GM18526 (cell line): ENCODE data around the gene ANGPTL5.

Source experiments
- POLR2A ChIP-seq: IDR thresholded peaks from 3 replicates; pipeline ENCODE4 v1.6.1; 2011; ENCODE audit not compliant: insufficient read length; ENCODE audit errors: extremely low read depth

Gene ANGPTL5

DNA sequence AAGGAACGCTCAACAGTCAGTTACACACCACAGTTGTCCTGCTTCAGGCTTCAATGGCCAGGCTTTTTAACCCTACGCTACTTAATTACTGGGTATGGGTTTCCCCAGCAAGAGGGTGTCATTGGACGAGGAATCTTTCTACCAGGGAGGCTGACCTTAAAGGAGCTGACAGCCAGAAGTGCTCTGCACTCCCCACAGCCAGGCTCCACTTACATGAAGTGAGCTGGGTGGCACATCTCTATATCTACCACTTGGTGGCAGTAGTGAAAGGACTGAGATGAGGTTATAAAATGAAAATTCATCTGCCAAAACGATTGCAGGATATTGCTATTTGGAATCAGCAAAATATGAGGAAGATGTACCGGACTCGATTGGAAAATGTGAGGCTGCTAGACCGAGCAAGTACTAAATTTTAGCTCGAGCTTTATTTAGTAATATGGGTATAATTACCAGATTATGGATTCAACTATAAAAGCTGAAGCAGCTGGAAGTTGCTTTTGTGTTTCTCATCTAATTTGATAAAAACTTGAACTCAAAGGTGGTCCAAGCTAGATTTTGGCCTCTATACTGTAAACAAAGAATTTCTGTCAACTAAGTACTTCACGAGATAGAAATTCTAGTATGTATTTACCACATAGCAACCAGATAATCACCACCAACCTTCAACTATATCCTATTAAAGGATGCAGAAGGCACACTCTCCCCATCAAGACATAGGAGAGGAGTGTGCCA is 55.5 kb downstream of the ANGPTL5 start:
- no peak for TF ChIP-seq POLR2A

DNA sequence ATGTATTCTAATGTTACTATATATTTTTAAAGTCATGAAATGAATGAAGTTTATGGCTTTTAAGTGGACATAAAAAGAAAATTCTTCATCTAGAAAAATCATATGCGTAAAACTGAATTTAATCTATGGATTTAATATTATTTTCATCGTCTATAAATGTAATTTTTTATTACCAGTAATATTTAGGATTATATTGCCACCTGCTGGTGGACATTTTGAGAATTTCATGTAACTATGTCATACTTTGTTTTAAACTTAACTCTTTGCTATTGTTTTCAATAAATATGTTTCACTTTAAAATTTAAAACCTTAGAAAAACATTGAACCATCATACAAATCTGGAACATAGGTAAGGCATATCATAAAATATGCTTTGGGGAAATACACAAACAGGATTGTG is 68.1 kb downstream of the ANGPTL5 start:
- TF ChIP-seq POLR2A, result no peak

DNA sequence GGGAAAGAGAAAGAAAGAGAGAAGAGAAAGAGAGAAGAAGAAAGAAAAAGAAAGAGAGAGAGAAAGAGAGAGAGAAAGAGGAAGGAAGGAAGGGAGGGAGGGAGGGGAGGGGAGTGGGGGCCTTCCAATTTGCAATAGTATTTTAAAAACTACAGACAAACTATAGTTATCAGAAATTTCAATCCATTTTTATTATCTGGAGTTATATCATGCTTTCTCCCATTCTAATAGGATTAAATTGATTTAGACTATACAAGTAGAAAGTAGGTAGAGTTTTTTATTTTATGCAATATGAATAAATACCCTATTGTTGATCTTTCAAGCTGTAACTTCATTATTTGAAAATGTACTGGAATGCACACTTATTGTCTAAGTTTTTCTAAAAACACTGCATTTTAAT is 71.7 kb downstream of the ANGPTL5 start:
- TF ChIP-seq POLR2A, result no peak

DNA sequence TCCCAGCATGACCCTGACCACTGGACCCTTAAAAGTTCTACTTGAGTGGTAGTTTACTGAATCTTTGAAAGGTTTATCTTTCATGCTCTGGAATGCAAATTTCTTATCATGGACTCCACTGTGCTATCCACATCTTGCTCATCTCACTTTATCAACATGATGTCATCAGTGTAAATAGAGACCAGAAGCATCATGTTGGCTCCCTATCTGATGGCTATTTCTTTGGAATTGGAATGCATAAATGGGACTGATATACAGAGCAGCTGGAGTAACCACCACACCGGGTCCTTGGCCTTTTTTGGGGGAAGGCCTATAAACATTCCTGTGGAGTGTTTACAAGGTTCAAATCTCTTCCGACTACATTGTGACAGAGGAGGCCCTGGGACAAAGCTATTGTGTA is 75.6 kb downstream of the ANGPTL5 start:
- no peak for TF ChIP-seq POLR2A
